ENCODE measurements around the gene TAS2R19.

TAS2R19 gene

GRCh38 chr12:11023387-11023786 lies 967 bp upstream of the TAS2R19 start:
- no peak overlapping the region for H3K4me3 ChIP-seq (ENCODE audit: low read depth, low read length)
- no peak for TF ChIP-seq CTCF (IDR thresholded peaks at IDR 0.05; ENCODE audit: low read depth, low read length)

- H3K4me3 ChIP-seq (ENCODE audit: low read depth, low read length), result no peak overlapping the region
- no peak for TF ChIP-seq CTCF (IDR thresholded peaks at IDR 0.05; ENCODE audit: low read depth, low read length)
These were observed 5.5 kb downstream of the TAS2R19 start for GRCh38 chr12:11016937-11017336.

GRCh38 chr12:11015775-11016430 lies 6.5 kb downstream of the TAS2R19 start:
- TF ChIP-seq CTCF (IDR thresholded peaks at IDR 0.05; ENCODE audit: low read depth, low read length), result no peak
- H3K4me3 ChIP-seq (ENCODE audit: low read depth, low read length), result no peak overlapping the region

GRCh38 chr12:11014234-11014633 lies 8.2 kb downstream of the TAS2R19 start:
- H3K4me3 ChIP-seq (ENCODE audit: low read depth, low read length), result no peak overlapping the region
- no peak for TF ChIP-seq CTCF (IDR thresholded peaks at IDR 0.05; ENCODE audit: low read depth, low read length)

GRCh38 chr12:11007608-11008007 lies 14.8 kb downstream of the TAS2R19 start:
- TF ChIP-seq CTCF (IDR thresholded peaks at IDR 0.05; ENCODE audit: low read depth, low read length), result no peak
- H3K4me3 ChIP-seq (ENCODE audit: low read depth, low read length), result no peak overlapping the region

- H3K4me3 ChIP-seq (ENCODE audit: low read depth, low read length), result no peak within 1 kb of the TSS
- TF ChIP-seq CTCF (IDR thresholded peaks at IDR 0.05; ENCODE audit: low read depth, low read length), result no peak
These were observed 24.2 kb downstream of the TAS2R19 start, which contains the start of gene TAS2R20 for GRCh38 chr12:10998204-10998603. Gene TAS2R20, minus strand, starts transcription at chr12:10998304. Its CDS starts 429 bp downstream, at chr12:10997875.

- no peak for TF ChIP-seq CTCF (IDR thresholded peaks at IDR 0.05; ENCODE audit: low read depth, low read length)
- no peak overlapping the region for H3K4me3 ChIP-seq (ENCODE audit: low read depth, low read length)
These were observed 28.1 kb downstream of the TAS2R19 start for GRCh38 chr12:10994307-10994706.

All from WI38 (cell line).